Measurements from ENCODE around the gene AGO3. TPM values are rescaled to one million over a fixed set of nuclear protein-coding genes. Genes with fewer than 3 reads are reported as not detected.

The AGO3 gene
- polyA plus RNA-seq, 2 of the 4 experiments (the other 2 are of a cell fraction): 3.8 to 14.7 TPM

DNA sequence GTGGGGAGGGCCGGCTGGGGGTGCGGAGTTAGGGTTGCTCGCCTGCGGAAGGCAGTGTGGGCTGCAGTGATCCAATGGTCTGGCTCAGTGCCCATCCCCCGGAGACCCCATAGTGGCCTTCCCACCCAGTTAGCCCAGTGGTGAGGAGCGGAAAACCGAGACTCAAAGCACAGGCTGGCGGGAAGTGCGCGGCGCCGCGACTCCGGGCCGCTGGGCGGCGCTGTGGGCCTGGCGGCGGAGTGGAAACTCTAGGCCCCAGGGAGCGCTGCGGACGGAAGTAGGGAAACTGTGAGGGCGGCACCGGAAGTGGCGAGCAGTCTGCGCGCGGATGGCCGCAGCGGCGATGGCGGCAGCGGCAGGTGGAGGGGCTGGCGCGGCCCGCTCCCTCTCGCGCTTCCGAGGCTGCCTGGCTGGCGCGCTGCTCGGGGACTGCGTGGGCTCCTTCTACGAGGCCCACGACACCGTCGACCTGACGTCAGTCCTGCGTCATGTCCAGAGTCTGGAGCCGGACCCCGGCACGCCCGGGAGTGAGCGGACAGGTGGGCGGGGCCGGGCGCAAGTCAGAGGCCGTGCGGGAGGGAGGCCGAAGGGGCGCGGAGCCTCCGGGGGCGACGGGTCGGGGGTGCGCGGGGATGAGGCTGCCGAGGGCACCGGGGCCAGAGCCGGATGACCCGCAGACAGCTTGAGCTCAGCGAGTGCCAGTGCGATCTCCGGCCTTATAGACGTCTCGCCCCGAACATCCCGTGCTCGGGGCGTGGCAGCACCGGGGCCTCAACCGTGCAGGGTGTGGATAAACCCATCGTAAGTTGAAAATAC, 157.9 kb downstream of the AGO3 start, which contains the start of gene ADPRS:
Gene ADPRS, plus strand, starts transcription at position 316 of the 816 bp plus-strand sequence. Its CDS starts 13 bp downstream, at position 329.
- CTCF ChIA-PET: interaction anchor here (0.6 to 2.6 kb wide), 4 partner anchors 11 to 46 kb away, joined by 3 to 11 read pairs (median 5); no protein-coding TSS in a partner anchor
- DNase-seq (ENCODE audit: low read depth in 1 of 2, low spot score in 1 of 2) (peak; percentile 72 to 90), ATAC-seq (peak; percentile 92), FAIRE-seq (no peak)
- no peaks in the 10 kb centered on the region for H3K9me3 ChIP-seq
- peaks cover 6% of the 10 kb centered on the region for H3K4me1 ChIP-seq
- H3K27ac ChIP-seq: peak within 1 kb of the TSS; percentile 89 to 94
- peak within 1 kb of the TSS; percentile 99 for H3K4me2 ChIP-seq
- 2% methylated on average over 26 of the region's 84 CpGs for WGBS (ENCODE audit: missing lambda C conversion rate)
- POLR2A ChIA-PET: no interaction called here
- peak within 1 kb of the TSS; percentile 98 for H3K4me3 ChIP-seq
- TF ChIP-seq KDM1A (IDR thresholded peaks at IDR 0.05; ENCODE audit: low read depth) (no peak), NFE2L2 (conservative IDR thresholded peaks at IDR 0.05; ENCODE audit: low read length) (no peak), CHD4 (IDR thresholded peaks at IDR 0.05; ENCODE audit: borderline replicate concordance) (no peak), ZFP36 (IDR thresholded peaks at IDR 0.05; ENCODE audit: borderline replicate concordance, partially characterized antibody) (no peak), TP53 (CRISPR knock-in tag; IDR thresholded peaks at IDR 0.05) (no peak), KDM5A (IDR thresholded peaks at IDR 0.05) (peak; percentile 91), HOXA7 (CRISPR knock-in tag; IDR thresholded peaks at IDR 0.05) (no peak), RFX5 (IDR thresholded peaks at IDR 0.05) (0 out of 2 replicates have a peak, but pooled peaks have one; percentile 24), JUNB (IDR thresholded peaks at IDR 0.05) (no peak), BHLHE40 (IDR thresholded peaks at IDR 0.05; ENCODE audit: low read depth, low read length) (no peak), EHMT2 (IDR thresholded peaks at IDR 0.05; ENCODE audit: low read depth) (no peak), HOXB13 (CRISPR knock-in tag; IDR thresholded peaks at IDR 0.05; ENCODE audit: low read depth) (no peak), HDAC2 (IDR thresholded peaks at IDR 0.05) (no peak), SMC3 (IDR thresholded peaks at IDR 0.05) (peak; percentile 63), PHF8 (IDR thresholded peaks at IDR 0.05; ENCODE audit: borderline replicate concordance, low read depth) (peak; percentile 96), SREBF2 (IDR thresholded peaks at IDR 0.05) (no peak), RAD21 (conservative IDR thresholded peaks at IDR 0.05 in 1 of 2, IDR thresholded peaks at IDR 0.05 in 1 of 2) (peak in 1 of 2 experiments; percentile 42; a peak in 2 of 5 replicates), RARB (CRISPR knock-in tag; IDR thresholded peaks at IDR 0.05) (no peak), TFCP2L1 (CRISPR knock-in tag; IDR thresholded peaks at IDR 0.05) (no peak), POLR2A (IDR thresholded peaks at IDR 0.05; ENCODE audit: low read length) (peak; percentile 95), FOSB (CRISPR knock-in tag; IDR thresholded peaks at IDR 0.05) (no peak), NPAS2 (CRISPR knock-in tag; IDR thresholded peaks at IDR 0.05; ENCODE audit: borderline replicate concordance) (no peak), MAZ (IDR thresholded peaks at IDR 0.05; ENCODE audit: borderline replicate concordance, low read depth, low read length) (no peak), NR3C1 (IDR thresholded peaks at IDR 0.05) (no peak), RNF2 (IDR thresholded peaks at IDR 0.05; ENCODE audit: borderline replicate concordance, low read depth) (no peak), GATA3 (IDR thresholded peaks at IDR 0.05; ENCODE audit: borderline replicate concordance) (no peak), JUN (IDR thresholded peaks at IDR 0.05) (peak; percentile 79 to 91)
- TF ChIP-seq, protein P1, sequence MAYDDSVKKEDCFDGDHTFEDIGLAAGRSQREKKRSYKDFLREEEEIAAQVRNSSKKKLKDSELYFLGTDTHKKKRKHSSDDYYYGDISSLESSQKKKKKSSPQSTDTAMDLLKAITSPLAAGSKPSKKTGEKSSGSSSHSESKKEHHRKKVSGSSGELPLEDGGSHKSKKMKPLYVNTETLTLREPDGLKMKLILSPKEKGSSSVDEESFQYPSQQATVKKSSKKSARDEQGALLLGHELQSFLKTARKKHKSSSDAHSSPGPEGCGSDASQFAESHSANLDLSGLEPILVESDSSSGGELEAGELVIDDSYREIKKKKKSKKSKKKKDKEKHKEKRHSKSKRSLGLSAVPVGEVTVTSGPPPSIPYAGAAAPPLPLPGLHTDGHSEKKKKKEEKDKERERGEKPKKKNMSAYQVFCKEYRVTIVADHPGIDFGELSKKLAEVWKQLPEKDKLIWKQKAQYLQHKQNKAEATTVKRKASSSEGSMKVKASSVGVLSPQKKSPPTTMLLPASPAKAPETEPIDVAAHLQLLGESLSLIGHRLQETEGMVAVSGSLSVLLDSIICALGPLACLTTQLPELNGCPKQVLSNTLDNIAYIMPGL (CRISPR knock-in tag; IDR thresholded peaks at IDR 0.05; ENCODE audit: borderline replicate concordance): no peak
- TF ChIP-seq, protein P2, sequence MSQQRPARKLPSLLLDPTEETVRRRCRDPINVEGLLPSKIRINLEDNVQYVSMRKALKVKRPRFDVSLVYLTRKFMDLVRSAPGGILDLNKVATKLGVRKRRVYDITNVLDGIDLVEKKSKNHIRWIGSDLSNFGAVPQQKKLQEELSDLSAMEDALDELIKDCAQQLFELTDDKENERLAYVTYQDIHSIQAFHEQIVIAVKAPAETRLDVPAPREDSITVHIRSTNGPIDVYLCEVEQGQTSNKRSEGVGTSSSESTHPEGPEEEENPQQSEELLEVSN (IDR thresholded peaks at IDR 0.05; ENCODE audit: borderline replicate concordance, low read depth): peak; percentile 41; the same call in 1 of the 2 replicates
- TF ChIP-seq, protein P3, sequence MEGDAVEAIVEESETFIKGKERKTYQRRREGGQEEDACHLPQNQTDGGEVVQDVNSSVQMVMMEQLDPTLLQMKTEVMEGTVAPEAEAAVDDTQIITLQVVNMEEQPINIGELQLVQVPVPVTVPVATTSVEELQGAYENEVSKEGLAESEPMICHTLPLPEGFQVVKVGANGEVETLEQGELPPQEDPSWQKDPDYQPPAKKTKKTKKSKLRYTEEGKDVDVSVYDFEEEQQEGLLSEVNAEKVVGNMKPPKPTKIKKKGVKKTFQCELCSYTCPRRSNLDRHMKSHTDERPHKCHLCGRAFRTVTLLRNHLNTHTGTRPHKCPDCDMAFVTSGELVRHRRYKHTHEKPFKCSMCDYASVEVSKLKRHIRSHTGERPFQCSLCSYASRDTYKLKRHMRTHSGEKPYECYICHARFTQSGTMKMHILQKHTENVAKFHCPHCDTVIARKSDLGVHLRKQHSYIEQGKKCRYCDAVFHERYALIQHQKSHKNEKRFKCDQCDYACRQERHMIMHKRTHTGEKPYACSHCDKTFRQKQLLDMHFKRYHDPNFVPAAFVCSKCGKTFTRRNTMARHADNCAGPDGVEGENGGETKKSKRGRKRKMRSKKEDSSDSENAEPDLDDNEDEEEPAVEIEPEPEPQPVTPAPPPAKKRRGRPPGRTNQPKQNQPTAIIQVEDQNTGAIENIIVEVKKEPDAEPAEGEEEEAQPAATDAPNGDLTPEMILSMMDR (IDR thresholded peaks at IDR 0.05): peak; percentile 80
- TF ChIP-seq, protein P4, sequence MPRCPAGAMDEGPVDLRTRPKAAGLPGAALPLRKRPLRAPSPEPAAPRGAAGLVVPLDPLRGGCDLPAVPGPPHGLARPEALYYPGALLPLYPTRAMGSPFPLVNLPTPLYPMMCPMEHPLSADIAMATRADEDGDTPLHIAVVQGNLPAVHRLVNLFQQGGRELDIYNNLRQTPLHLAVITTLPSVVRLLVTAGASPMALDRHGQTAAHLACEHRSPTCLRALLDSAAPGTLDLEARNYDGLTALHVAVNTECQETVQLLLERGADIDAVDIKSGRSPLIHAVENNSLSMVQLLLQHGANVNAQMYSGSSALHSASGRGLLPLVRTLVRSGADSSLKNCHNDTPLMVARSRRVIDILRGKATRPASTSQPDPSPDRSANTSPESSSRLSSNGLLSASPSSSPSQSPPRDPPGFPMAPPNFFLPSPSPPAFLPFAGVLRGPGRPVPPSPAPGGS (IDR thresholded peaks at IDR 0.05): peak; percentile 82; the same call in 2 of the 3 replicates
- TF ChIP-seq, protein P5, sequence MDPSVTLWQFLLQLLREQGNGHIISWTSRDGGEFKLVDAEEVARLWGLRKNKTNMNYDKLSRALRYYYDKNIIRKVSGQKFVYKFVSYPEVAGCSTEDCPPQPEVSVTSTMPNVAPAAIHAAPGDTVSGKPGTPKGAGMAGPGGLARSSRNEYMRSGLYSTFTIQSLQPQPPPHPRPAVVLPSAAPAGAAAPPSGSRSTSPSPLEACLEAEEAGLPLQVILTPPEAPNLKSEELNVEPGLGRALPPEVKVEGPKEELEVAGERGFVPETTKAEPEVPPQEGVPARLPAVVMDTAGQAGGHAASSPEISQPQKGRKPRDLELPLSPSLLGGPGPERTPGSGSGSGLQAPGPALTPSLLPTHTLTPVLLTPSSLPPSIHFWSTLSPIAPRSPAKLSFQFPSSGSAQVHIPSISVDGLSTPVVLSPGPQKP (IDR thresholded peaks at IDR 0.05; ENCODE audit: low read depth, low read length): no peak
- TF ChIP-seq, protein P6, sequence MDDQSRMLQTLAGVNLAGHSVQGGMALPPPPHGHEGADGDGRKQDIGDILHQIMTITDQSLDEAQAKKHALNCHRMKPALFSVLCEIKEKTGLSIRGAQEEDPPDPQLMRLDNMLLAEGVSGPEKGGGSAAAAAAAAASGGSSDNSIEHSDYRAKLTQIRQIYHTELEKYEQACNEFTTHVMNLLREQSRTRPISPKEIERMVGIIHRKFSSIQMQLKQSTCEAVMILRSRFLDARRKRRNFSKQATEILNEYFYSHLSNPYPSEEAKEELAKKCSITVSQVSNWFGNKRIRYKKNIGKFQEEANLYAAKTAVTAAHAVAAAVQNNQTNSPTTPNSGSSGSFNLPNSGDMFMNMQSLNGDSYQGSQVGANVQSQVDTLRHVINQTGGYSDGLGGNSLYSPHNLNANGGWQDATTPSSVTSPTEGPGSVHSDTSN (IDR thresholded peaks at IDR 0.05): no peak
